Endothelial cell (in vitro differentiated cells): Measurements from ENCODE around the gene RPS6KB1. TPM values are rescaled to one million over a fixed set of nuclear protein-coding genes. Genes with fewer than 3 reads are reported as not detected.

Experiments
- DNase-seq: peaks from one replicate; pipeline ENCODE4 v3.0.0; 2021; ENCODE audit warnings: low spot score
- H3K27ac Mint-ChIP-seq: one replicate; pipeline ENCODE4 v1.8.0; 2021; ENCODE audit warnings: mixed read lengths, inconsistent platforms; ENCODE audit not compliant: unreplicated experiment
- H3K27me3 Mint-ChIP-seq: one replicate; pipeline ENCODE4 v1.8.0; 2021; ENCODE audit warnings: mild to moderate bottlenecking, moderate library complexity, mixed read lengths, inconsistent platforms; ENCODE audit not compliant: unreplicated experiment
- H3K36me3 Mint-ChIP-seq: one replicate; pipeline ENCODE4 v1.8.0; 2021; ENCODE audit warnings: mild to moderate bottlenecking, low read depth, mixed read lengths, inconsistent platforms; ENCODE audit not compliant: unreplicated experiment
- H3K4me1 Mint-ChIP-seq: one replicate; pipeline ENCODE4 v1.8.0; 2021; ENCODE audit warnings: mild to moderate bottlenecking, mixed read lengths, inconsistent platforms; ENCODE audit not compliant: unreplicated experiment
- H3K4me3 Mint-ChIP-seq: one replicate; pipeline ENCODE4 v1.8.0; 2021; ENCODE audit warnings: mild to moderate bottlenecking, mixed read lengths, inconsistent platforms; ENCODE audit not compliant: unreplicated experiment
- H3K9me3 Mint-ChIP-seq: one replicate; pipeline ENCODE4 v1.8.0; 2021; ENCODE audit warnings: mixed read lengths, inconsistent platforms; ENCODE audit not compliant: unreplicated experiment
- CTCF ChIP-seq: fragments of 200-600 bp; sonication (generic); IDR thresholded peaks from one replicate; pipeline ENCODE4 v1.5.0; 2021; ENCODE audit warnings: antibody characterized with exemption; ENCODE audit not compliant: unreplicated experiment
- total RNA-seq: library from RNA; stranded (reverse); fragmentation: NEBNext Ultra II Directional; extraction: Animal tissue kit (Norgen Biotek cat#: 25700); gene quantifications from one replicate; pipeline ENCODE4 v1.2.1, GENCODE V29; 2021; ENCODE audit not compliant: unreplicated experiment

Gene RPS6KB1
- total RNA-seq, 1 donor from 2014 or later: 30.4 TPM

DNA sequence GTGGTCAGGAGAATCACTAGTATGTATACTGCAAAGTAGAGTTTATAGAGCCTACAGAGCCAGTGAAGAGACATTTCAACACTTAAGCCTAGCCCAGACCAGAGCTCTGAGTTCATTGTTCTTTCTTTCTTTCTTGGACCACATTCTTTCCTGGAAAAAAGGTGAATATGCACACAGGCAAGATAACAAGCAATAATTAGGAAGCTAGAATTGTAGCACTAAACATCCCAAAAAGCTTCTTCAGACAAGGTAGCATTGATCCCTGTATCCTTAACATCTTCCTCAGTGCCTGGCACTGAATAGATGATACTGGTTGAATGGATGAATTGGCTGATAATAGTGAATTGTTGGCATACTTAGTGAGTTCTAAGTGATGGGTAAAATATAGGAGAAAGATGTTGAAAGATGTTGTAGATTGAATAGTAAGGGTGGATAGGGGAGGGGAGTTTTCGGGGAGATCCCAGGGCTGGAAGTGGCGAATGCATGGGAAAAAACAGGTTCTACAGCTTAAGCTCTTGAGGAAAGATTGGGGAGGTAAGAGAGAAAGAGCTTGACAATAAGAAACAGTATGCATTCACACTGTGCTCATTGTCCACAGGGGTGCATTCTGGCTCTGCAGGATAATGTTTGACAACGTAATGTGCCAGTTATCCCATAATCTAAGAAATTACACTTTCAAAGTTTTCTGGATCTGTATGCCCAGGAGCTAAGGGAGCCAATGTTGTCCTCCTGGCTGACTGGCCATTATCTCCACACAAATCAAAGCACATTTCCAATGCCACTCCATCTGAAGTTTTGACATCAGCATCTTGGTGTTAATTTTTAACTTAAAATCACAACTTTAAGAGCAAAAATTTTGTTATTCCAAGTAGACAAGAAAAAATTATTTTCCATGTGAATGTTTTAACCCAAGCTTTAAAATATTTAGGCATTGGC lies 35.8 kb upstream of the RPS6KB1 start:
- H3K27me3 Mint-ChIP-seq: peaks cover 2% of the 10 kb centered on the region
- peaks cover 7% of the 10 kb centered on the region for H3K4me1 Mint-ChIP-seq
- no peak overlapping the region for H3K27ac Mint-ChIP-seq
- H3K4me3 Mint-ChIP-seq: no peak overlapping the region
- no peaks in the 10 kb centered on the region for H3K9me3 Mint-ChIP-seq
- TF ChIP-seq CTCF: no peak
- DNase-seq: no peak
- H3K36me3 Mint-ChIP-seq: no peaks in the 10 kb centered on the region

DNA sequence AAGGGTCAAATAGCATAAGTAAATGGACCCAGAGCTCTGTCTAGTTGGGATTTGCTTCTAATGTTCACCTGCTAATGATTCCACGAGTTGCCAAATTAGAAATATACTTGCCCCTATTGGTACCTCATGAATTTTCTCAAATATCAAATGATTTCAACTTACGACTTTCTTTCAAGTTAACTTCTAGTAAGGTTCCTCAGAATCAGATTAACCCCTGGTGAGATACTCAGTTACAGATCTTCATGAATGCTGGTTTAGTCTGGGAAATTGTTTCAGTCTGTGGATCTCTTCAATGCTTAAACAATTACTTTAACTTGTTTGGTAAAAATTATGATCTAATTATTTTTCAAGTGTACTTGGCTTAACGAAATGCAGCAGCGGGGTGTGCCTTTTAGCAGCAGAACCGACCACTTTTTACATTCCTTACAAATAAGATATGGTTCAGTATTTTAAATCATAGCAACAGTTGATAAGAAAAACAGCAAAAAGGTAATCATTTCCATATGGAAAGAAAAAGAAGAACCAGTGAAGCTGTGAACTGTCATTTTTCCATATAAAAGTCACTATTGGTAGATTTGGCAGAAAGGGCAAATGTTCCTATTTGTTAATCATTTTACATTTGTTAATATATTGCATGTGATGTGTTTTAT lies 34.6 kb upstream of the RPS6KB1 start:
- TF ChIP-seq CTCF: no peak
- Mint-ChIP-seq H3K27me3 (peaks cover 2% of the 10 kb centered on the region), H3K9me3 (no peaks in the 10 kb centered on the region), H3K27ac (no peak overlapping the region), H3K4me3 (no peak overlapping the region), H3K36me3 (peaks cover 3% of the 10 kb centered on the region), H3K4me1 (peaks cover 3% of the 10 kb centered on the region)
- no peak for DNase-seq

DNA sequence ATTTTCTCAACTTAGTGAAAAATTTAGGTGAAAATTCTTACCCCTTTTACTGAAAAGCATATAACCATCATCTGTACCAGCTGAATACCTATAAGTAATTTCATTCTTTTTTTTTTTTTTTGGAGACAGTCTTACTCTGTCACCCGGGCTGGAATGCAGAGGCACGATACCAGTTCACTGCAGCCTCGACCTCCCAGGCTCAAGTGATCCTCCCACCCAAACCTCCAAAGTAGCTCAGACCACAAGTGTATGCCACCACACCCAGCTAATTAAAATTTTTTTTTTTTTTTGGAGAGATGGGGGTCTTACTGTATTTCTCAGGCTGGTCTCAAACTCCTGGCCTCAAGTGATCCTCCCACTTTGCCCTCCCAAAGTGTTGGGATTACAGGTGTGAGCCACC lies 34.0 kb upstream of the RPS6KB1 start:
- TF ChIP-seq CTCF: no peak
- H3K4me1 Mint-ChIP-seq: no peaks in the 10 kb centered on the region
- H3K9me3 Mint-ChIP-seq: no peaks in the 10 kb centered on the region
- peaks cover 2% of the 10 kb centered on the region for H3K27me3 Mint-ChIP-seq
- H3K36me3 Mint-ChIP-seq: peaks cover 3% of the 10 kb centered on the region
- H3K4me3 Mint-ChIP-seq: no peak overlapping the region
- no peak overlapping the region for H3K27ac Mint-ChIP-seq
- DNase-seq: no peak

DNA sequence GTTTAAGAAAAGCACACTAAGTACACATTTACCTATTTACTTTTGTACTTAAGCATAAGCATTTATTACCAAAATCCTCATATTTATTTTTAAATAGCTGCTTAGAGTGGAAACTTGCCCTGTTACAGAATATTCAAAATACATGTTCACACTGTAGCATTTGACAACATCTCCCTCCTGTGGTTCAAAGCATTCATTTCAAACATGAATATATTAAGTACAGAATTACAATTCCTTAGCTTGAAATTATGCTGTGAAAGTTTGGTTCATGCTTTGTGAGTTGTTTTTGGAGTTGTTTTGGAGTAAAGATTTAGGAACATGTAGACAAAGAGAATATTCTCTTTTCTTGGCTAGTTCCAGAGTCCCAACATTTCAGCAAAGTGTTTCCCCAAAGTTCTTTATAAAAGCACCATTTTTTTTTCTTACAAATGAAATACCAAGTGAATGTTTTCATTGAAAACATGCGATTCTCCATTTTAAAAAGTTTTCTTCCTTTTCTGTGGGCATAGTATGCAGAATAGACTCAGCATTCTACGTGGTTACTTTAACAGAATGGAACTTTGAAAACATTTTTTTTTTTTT lies 33.4 kb upstream of the RPS6KB1 start:
- TF ChIP-seq CTCF: no peak
- Mint-ChIP-seq H3K36me3 (peaks cover 3% of the 10 kb centered on the region), H3K27ac (no peak overlapping the region), H3K4me3 (no peak overlapping the region), H3K27me3 (peaks cover 2% of the 10 kb centered on the region), H3K9me3 (no peaks in the 10 kb centered on the region), H3K4me1 (no peaks in the 10 kb centered on the region)
- no peak for DNase-seq
